Measurements from ENCODE around the gene AK1. TPM values are rescaled to one million over a fixed set of nuclear protein-coding genes. Genes with fewer than 3 reads are reported as not detected.
A peak's percentile ranks its signal among the peaks of the same experiment; 100 is the strongest.

Gene AK1
- total RNA-seq, 1 experiment from 2014 or later: 62.1 TPM

DNA sequence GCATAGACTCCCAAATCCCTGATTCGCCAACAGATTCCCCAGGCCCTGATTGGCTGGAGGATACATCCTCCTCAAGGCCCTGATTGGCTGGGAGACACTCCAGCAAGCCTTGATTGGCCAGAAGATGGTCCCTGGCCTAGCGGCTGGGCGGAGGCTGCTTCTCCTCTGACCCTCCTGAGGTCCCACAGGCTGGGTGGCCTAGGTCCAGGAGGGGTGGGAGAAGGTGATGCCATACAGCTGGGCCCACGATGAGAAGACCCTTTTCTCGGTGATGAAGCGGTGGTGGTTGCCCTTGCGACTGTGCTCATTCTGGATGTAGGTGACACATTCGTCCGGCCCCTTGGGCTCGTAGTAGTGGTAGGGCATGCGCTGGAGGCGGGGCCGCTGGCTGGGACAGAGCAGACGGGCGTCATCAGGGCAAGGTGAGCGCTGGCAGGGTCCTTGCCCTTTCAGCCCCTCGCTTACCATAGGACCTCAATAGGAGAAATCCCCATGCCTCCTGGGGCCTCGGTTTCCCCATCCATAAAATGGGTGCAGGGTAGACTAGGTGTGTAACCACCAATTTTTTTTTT is 9.0 kb upstream of the AK1 start:
- Histone ChIP-seq H3K36me3 (ENCODE audit: control insufficient read depth, insufficient read depth, low read length) (no peaks in the 10 kb centered on the region), H3K4me3 (ENCODE audit: low read depth in 2 of 2, low read length in 2 of 2) (no peak overlapping the region), H3K4me1 (ENCODE audit: control insufficient read depth, insufficient read depth, low read length) (peaks cover 26% of the 10 kb centered on the region), H3K27me3 (ENCODE audit: control insufficient read depth, insufficient read depth, low read length) (no peaks in the 10 kb centered on the region), H3K27ac (ENCODE audit: low read length) (peak overlapping the region; percentile 3; the same call in 1 of the 2 replicates), H3K9me3 (ENCODE audit: control insufficient read depth, insufficient read depth, low read depth, low read length) (no peaks in the 10 kb centered on the region)
- DNase-seq (ENCODE audit: low read depth, low spot score) (no peak), ATAC-seq (0 out of 2 replicates have a peak, but pooled peaks have one; percentile 23)
- BruUV-seq (replicated peaks): no TSS peak
- intact Hi-C loops (cut with micrococcal nuclease; ENCODE audit: unreplicated experiment): no loop called here
- TF ChIP-seq SIN3A (IDR thresholded peaks at IDR 0.05; ENCODE audit: borderline replicate concordance, insufficient read depth, low read depth, low read length) (no peak), POLR2AphosphoS5 (IDR thresholded peaks at IDR 0.05; ENCODE audit: low read depth, low read length) (no peak), TCF7L2 (IDR thresholded peaks at IDR 0.05; ENCODE audit: low read depth, low read length) (no peak)
- TF ChIP-seq, protein P1, sequence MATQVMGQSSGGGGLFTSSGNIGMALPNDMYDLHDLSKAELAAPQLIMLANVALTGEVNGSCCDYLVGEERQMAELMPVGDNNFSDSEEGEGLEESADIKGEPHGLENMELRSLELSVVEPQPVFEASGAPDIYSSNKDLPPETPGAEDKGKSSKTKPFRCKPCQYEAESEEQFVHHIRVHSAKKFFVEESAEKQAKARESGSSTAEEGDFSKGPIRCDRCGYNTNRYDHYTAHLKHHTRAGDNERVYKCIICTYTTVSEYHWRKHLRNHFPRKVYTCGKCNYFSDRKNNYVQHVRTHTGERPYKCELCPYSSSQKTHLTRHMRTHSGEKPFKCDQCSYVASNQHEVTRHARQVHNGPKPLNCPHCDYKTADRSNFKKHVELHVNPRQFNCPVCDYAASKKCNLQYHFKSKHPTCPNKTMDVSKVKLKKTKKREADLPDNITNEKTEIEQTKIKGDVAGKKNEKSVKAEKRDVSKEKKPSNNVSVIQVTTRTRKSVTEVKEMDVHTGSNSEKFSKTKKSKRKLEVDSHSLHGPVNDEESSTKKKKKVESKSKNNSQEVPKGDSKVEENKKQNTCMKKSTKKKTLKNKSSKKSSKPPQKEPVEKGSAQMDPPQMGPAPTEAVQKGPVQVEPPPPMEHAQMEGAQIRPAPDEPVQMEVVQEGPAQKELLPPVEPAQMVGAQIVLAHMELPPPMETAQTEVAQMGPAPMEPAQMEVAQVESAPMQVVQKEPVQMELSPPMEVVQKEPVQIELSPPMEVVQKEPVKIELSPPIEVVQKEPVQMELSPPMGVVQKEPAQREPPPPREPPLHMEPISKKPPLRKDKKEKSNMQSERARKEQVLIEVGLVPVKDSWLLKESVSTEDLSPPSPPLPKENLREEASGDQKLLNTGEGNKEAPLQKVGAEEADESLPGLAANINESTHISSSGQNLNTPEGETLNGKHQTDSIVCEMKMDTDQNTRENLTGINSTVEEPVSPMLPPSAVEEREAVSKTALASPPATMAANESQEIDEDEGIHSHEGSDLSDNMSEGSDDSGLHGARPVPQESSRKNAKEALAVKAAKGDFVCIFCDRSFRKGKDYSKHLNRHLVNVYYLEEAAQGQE (IDR thresholded peaks at IDR 0.05; ENCODE audit: insufficient read depth in 1 of 2, low read depth in 2 of 2, low read length in 1 of 2): no peak
- TF ChIP-seq, protein P2, sequence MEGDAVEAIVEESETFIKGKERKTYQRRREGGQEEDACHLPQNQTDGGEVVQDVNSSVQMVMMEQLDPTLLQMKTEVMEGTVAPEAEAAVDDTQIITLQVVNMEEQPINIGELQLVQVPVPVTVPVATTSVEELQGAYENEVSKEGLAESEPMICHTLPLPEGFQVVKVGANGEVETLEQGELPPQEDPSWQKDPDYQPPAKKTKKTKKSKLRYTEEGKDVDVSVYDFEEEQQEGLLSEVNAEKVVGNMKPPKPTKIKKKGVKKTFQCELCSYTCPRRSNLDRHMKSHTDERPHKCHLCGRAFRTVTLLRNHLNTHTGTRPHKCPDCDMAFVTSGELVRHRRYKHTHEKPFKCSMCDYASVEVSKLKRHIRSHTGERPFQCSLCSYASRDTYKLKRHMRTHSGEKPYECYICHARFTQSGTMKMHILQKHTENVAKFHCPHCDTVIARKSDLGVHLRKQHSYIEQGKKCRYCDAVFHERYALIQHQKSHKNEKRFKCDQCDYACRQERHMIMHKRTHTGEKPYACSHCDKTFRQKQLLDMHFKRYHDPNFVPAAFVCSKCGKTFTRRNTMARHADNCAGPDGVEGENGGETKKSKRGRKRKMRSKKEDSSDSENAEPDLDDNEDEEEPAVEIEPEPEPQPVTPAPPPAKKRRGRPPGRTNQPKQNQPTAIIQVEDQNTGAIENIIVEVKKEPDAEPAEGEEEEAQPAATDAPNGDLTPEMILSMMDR (IDR thresholded peaks at IDR 0.05): no peak
- ChIA-PET POLR2A (no interaction called here), CTCF (no interaction called here)
- in situ Hi-C loops (cut with HindIII; ENCODE audit: low pct_unique_long_range_greater_than_20kb, low sequenced_read_pairs): no loop called here

DNA sequence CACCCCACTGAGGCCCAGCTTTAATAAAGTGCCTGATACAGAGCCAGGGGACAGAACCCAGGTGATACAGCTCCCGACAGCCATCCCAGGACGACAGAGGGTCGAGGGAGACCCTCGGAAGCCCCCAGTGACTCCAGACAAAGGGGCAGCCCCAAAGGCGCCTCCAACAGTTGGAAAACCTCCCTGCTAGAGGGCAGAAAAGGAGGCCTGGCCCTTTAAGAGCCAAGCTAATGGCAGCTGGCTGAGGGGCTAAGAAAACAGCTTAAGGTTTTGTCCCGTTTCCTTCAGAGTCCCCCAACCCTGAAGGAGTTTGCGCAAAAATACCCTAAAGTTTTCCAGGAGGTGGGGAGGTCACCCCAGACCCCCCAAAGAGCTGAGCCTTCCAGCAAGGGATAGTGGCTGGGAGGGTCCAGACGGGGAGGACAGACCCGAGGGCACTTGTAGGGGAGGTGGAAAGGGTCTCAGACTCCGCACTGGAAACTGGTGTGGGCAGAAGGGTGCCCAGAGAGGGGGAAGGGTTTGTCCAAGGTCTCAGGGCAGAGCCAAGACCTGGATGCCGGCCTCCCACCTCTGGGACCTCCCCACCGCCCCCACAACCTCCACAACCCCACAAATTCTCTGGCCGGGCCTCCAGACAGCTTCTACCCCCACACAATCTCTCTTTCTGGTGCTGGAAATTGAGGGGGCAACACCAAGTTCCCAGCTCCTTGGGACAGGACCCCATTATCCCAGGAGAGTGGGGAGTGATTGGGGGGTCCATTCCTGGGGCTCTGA is 8.2 kb upstream of the AK1 start:
- CTCF ChIA-PET: interaction anchor here (1.4 kb wide), 1 partner anchor 16 kb away, joined by 8 read pairs; no protein-coding TSS in a partner anchor
- H3K27ac ChIP-seq (ENCODE audit: low read length): peak overlapping the region; percentile 74
- intact Hi-C loops (cut with micrococcal nuclease; ENCODE audit: unreplicated experiment): no loop called here

More for the DNA sequence above, 8.2 kb upstream of the AK1 start:
- DNase-seq (ENCODE audit: low read depth, low spot score) (no peak), ATAC-seq (peak; percentile 27; the same call in 1 of the 2 replicates)
- Histone ChIP-seq H3K9me3 (ENCODE audit: control insufficient read depth, insufficient read depth, low read depth, low read length) (no peaks in the 10 kb centered on the region), H3K27me3 (ENCODE audit: control insufficient read depth, insufficient read depth, low read length) (no peaks in the 10 kb centered on the region), H3K4me1 (ENCODE audit: control insufficient read depth, insufficient read depth, low read length) (peaks cover 26% of the 10 kb centered on the region), H3K4me3 (ENCODE audit: low read depth in 2 of 2, low read length in 2 of 2) (no peak overlapping the region), H3K36me3 (ENCODE audit: control insufficient read depth, insufficient read depth, low read length) (no peaks in the 10 kb centered on the region)
- TSS peak; percentile 56 for BruUV-seq (replicated peaks)
- in situ Hi-C loops (cut with HindIII; ENCODE audit: low pct_unique_long_range_greater_than_20kb, low sequenced_read_pairs): no loop called here
- TF ChIP-seq, protein P2 (IDR thresholded peaks at IDR 0.05): no peak
- no peak for TF ChIP-seq SIN3A (IDR thresholded peaks at IDR 0.05; ENCODE audit: borderline replicate concordance, insufficient read depth, low read depth, low read length)
- TF ChIP-seq, protein P1 (IDR thresholded peaks at IDR 0.05; ENCODE audit: insufficient read depth in 1 of 2, low read depth in 2 of 2, low read length in 1 of 2): no peak
- TF ChIP-seq TCF7L2 (IDR thresholded peaks at IDR 0.05; ENCODE audit: low read depth, low read length): no peak
- no peak for TF ChIP-seq POLR2AphosphoS5 (IDR thresholded peaks at IDR 0.05; ENCODE audit: low read depth, low read length)
- POLR2A ChIA-PET: no interaction called here

Measured in Panc1 (cell line).